Activated naive CD8-positive, alpha-beta T cell (primary cell): Measurements from ENCODE around the gene PBOV1.
"Not testable (repeated sequence)": the region's sequence is repeated elsewhere in the genome, so short reads cannot be mapped to it uniquely, and the experiment has no call there.

ENCODE experiments used
- H3K27ac Mint-ChIP-seq: one replicate; pipeline ENCODE4 v1.8.0; 2021; ENCODE audit warnings: mixed read lengths
- H3K27me3 Mint-ChIP-seq: one replicate; pipeline ENCODE4 v1.8.0; 2021; ENCODE audit warnings: mixed read lengths
- H3K36me3 Mint-ChIP-seq: one replicate; pipeline ENCODE4 v1.8.0; 2021; ENCODE audit warnings: mixed read lengths
- H3K4me1 Mint-ChIP-seq: one replicate; pipeline ENCODE4 v1.8.0; 2021; ENCODE audit warnings: low read depth, mixed read lengths
- H3K4me3 Mint-ChIP-seq: one replicate; pipeline ENCODE4 v1.8.0; 2021; ENCODE audit warnings: mild to moderate bottlenecking, mixed read lengths
- H3K9me3 Mint-ChIP-seq: one replicate; pipeline ENCODE4 v1.8.0; 2021; ENCODE audit warnings: low read depth, mixed read lengths

The PBOV1 gene

GRCh38 chr6:138229072-138229471 lies 10.8 kb upstream of the PBOV1 start:
- Mint-ChIP-seq H3K4me3 (no peak overlapping the region), H3K36me3 (no peaks in the 10 kb centered on the region), H3K9me3 (no peaks in the 10 kb centered on the region), H3K27me3 (peaks cover 4% of the 10 kb centered on the region), H3K4me1 (no peaks in the 10 kb centered on the region), H3K27ac (no peak overlapping the region)

- Mint-ChIP-seq H3K4me1 (no peaks in the 10 kb centered on the region), H3K9me3 (no peaks in the 10 kb centered on the region)
Observed at GRCh38 chr6:138227316-138227781, 9.1 kb upstream of the PBOV1 start.

GRCh38 chr6:138226700-138227315 lies 8.5 kb upstream of the PBOV1 start:
- Mint-ChIP-seq H3K27me3 (peaks cover 9% of the 10 kb centered on the region), H3K4me3 (no peak overlapping the region), H3K4me1 (no peaks in the 10 kb centered on the region), H3K36me3 (no peaks in the 10 kb centered on the region), H3K9me3 (no peaks in the 10 kb centered on the region), H3K27ac (no peak overlapping the region)

More at GRCh38 chr6:138227316-138227781, 9.1 kb upstream of the PBOV1 start:
- Mint-ChIP-seq H3K27me3 (peaks cover 7% of the 10 kb centered on the region), H3K27ac (no peak overlapping the region), H3K4me3 (no peak overlapping the region), H3K36me3 (no peaks in the 10 kb centered on the region)

- no peaks in the 10 kb centered on the region for H3K9me3 Mint-ChIP-seq
- no peak overlapping the region for H3K4me3 Mint-ChIP-seq
- H3K36me3 Mint-ChIP-seq, result no peaks in the 10 kb centered on the region
- H3K27ac Mint-ChIP-seq, result no peak overlapping the region
- no peaks in the 10 kb centered on the region for H3K4me1 Mint-ChIP-seq
- H3K27me3 Mint-ChIP-seq, result peaks cover 9% of the 10 kb centered on the region
Observed at GRCh38 chr6:138225953-138226352, 7.7 kb upstream of the PBOV1 start.

- peaks cover 10% of the 10 kb centered on the region for H3K27me3 Mint-ChIP-seq
- no peak overlapping the region for H3K4me3 Mint-ChIP-seq
- no peaks in the 10 kb centered on the region for H3K9me3 Mint-ChIP-seq
- H3K27ac Mint-ChIP-seq, result no peak overlapping the region
- no peaks in the 10 kb centered on the region for H3K36me3 Mint-ChIP-seq
- H3K4me1 Mint-ChIP-seq, result no peaks in the 10 kb centered on the region
Observed at GRCh38 chr6:138222901-138223546, 4.7 kb upstream of the PBOV1 start.

- Mint-ChIP-seq H3K27ac (no peak overlapping the region), H3K36me3 (no peaks in the 10 kb centered on the region), H3K9me3 (no peaks in the 10 kb centered on the region), H3K4me1 (no peaks in the 10 kb centered on the region), H3K4me3 (no peak overlapping the region), H3K27me3 (peaks cover 16% of the 10 kb centered on the region)
Observed at GRCh38 chr6:138219901-138220300, 1.6 kb upstream of the PBOV1 start.

- no peaks in the 10 kb centered on the region for H3K4me1 Mint-ChIP-seq
- no peaks in the 10 kb centered on the region for H3K9me3 Mint-ChIP-seq
- no peaks in the 10 kb centered on the region for H3K36me3 Mint-ChIP-seq
- H3K27me3 Mint-ChIP-seq, result peaks cover 16% of the 10 kb centered on the region
- H3K4me3 Mint-ChIP-seq, result no peak overlapping the region
- no peak overlapping the region for H3K27ac Mint-ChIP-seq
Observed at GRCh38 chr6:138219398-138219797, 1.1 kb upstream of the PBOV1 start.

- Mint-ChIP-seq H3K4me3 (no peak overlapping the region), H3K27me3 (peaks cover 12% of the 10 kb centered on the region), H3K9me3 (no peaks in the 10 kb centered on the region), H3K4me1 (no peaks in the 10 kb centered on the region), H3K36me3 (no peaks in the 10 kb centered on the region), H3K27ac (no peak overlapping the region)
Observed at GRCh38 chr6:138215093-138215782, 3.1 kb downstream of the PBOV1 start.

GRCh38 chr6:138212530-138212929 lies 5.8 kb downstream of the PBOV1 start:
- H3K4me3 Mint-ChIP-seq, H3K36me3 Mint-ChIP-seq, H3K9me3 Mint-ChIP-seq, H3K27ac Mint-ChIP-seq, H3K4me1 Mint-ChIP-seq: not testable (repeated sequence)
- peaks cover 14% of the 10 kb centered on the region for H3K27me3 Mint-ChIP-seq

GRCh38 chr6:138211601-138212000 lies 6.7 kb downstream of the PBOV1 start:
- Mint-ChIP-seq H3K9me3 (no peaks in the 10 kb centered on the region), H3K4me3 (no peak overlapping the region), H3K27me3 (peaks cover 13% of the 10 kb centered on the region), H3K4me1 (no peaks in the 10 kb centered on the region), H3K27ac (no peak overlapping the region), H3K36me3 (no peaks in the 10 kb centered on the region)

- Mint-ChIP-seq H3K27me3 (peaks cover 13% of the 10 kb centered on the region), H3K4me1 (no peaks in the 10 kb centered on the region), H3K9me3 (no peaks in the 10 kb centered on the region), H3K27ac (no peak overlapping the region), H3K36me3 (no peaks in the 10 kb centered on the region), H3K4me3 (no peak overlapping the region)
Observed at GRCh38 chr6:138211048-138211581, 7.2 kb downstream of the PBOV1 start.

- Mint-ChIP-seq H3K36me3 (no peaks in the 10 kb centered on the region), H3K27me3 (peaks cover 10% of the 10 kb centered on the region), H3K9me3 (no peaks in the 10 kb centered on the region), H3K4me3 (no peak overlapping the region), H3K27ac (no peak overlapping the region), H3K4me1 (no peaks in the 10 kb centered on the region)
Observed at GRCh38 chr6:138206862-138207261, 11.4 kb downstream of the PBOV1 start.

- Mint-ChIP-seq H3K36me3 (peaks cover 2% of the 10 kb centered on the region), H3K9me3 (no peaks in the 10 kb centered on the region), H3K4me3 (no peak overlapping the region), H3K27ac (no peak overlapping the region), H3K27me3 (peaks cover 18% of the 10 kb centered on the region), H3K4me1 (no peaks in the 10 kb centered on the region)
Observed at GRCh38 chr6:138205437-138206094, 12.7 kb downstream of the PBOV1 start.

- Mint-ChIP-seq H3K27me3 (peaks cover 14% of the 10 kb centered on the region), H3K27ac (no peak overlapping the region), H3K36me3 (peaks cover 2% of the 10 kb centered on the region), H3K9me3 (no peaks in the 10 kb centered on the region), H3K4me3 (no peak overlapping the region), H3K4me1 (no peaks in the 10 kb centered on the region)
Observed at GRCh38 chr6:138204792-138205384, 13.4 kb downstream of the PBOV1 start.
